IMR-90 (cell line): ENCODE results near the gene RHBDD1. TPM values are rescaled to one million over a fixed set of nuclear protein-coding genes. Genes with fewer than 3 reads are reported as not detected.

Experiments used
- ATAC-seq: fragments of 200-7000 bp; cut with Tn5 transposase; 2 replicates; pipeline ENCODE4 v1.9.1; 2020; ENCODE audit warnings: low read depth, mild to moderate bottlenecking, moderate library complexity
- BruUV-seq: library from RNA; stranded (reverse); fragments of 400-500 nt; replicated peaks from 2 replicates; lab custom pipeline; 2021; lab: Mats Ljungman, UMichigan
- CTCF ChIA-PET: fragments of 300-600 bp; formaldehyde crosslinking; extraction: SDS; loops from one replicate; lab custom pipeline; 2021; ENCODE audit warnings: antibody characterized with exemption; lab: Yijun Ruan, JAX
- POLR2A ChIA-PET: fragments of 300-600 bp; sonication (Branson Sonifier 250); formaldehyde crosslinking; loops from one replicate; lab custom pipeline; 2022; ENCODE audit warnings: antibody characterized with exemption; ENCODE audit not compliant: unreplicated experiment; lab: Charles Lee
- DNase-seq: peaks from one replicate; pipeline ENCODE4 v3.0.0; 2013
- H2AFZ ChIP-seq: replicated peaks from 2 replicates; pipeline ENCODE3; 2013; ENCODE audit warnings: low read length, mild to moderate bottlenecking; ENCODE audit not compliant: poor library complexity
- H2AK5ac ChIP-seq: 2 replicates; pipeline ENCODE4 v1.6.1; 2013; ENCODE audit warnings: low read depth, low read length, inconsistent platforms
- H2AK9ac ChIP-seq: replicated peaks from 2 replicates; pipeline ENCODE3; 2013; ENCODE audit warnings: mild to moderate bottlenecking, low read depth, low read length, moderate library complexity; ENCODE audit not compliant: poor library complexity
- H2BK120ac ChIP-seq: 2 replicates; pipeline ENCODE4 v1.6.1; 2013; ENCODE audit warnings: low read depth, low read length, inconsistent platforms
- H2BK15ac ChIP-seq: 3 replicates; pipeline ENCODE4 v1.6.1; 2013; ENCODE audit warnings: low read depth, low read length, inconsistent platforms
- H2BK20ac ChIP-seq: 2 replicates; pipeline ENCODE4 v1.6.1; 2013; ENCODE audit warnings: low read depth, mild to moderate bottlenecking, inconsistent platforms, low read length, moderate library complexity
- H2BK5ac ChIP-seq: 2 replicates; pipeline ENCODE4 v1.6.1; 2013; ENCODE audit warnings: mild to moderate bottlenecking, low read depth, low read length, inconsistent platforms; ENCODE audit not compliant: poor library complexity, severe bottlenecking
- H3K14ac ChIP-seq: replicated peaks from 2 replicates; pipeline ENCODE4 v1.6.1; 2013; ENCODE audit warnings: low read depth, low read length, inconsistent platforms
- H3K18ac ChIP-seq: 2 replicates; pipeline ENCODE4 v1.6.1; 2013; ENCODE audit warnings: low read depth, low read length, control low read depth
- H3K23ac ChIP-seq: 2 replicates; pipeline ENCODE4 v1.6.1; 2013; ENCODE audit warnings: low read depth, low read length, inconsistent platforms
- H3K27ac ChIP-seq: 2 replicates; pipeline ENCODE4 v1.5.1; 2013; ENCODE audit warnings: mild to moderate bottlenecking, control low read depth, low read length; ENCODE audit not compliant: insufficient read depth
- H3K27me3 ChIP-seq: 2 replicates; pipeline ENCODE4 v1.6.1; 2013; ENCODE audit warnings: low read length; ENCODE audit not compliant: control insufficient read depth, insufficient read depth
- H3K36me3 ChIP-seq: 2 replicates; pipeline ENCODE4 v1.6.1; 2013; ENCODE audit warnings: low read length, mixed read lengths; ENCODE audit not compliant: control insufficient read depth, insufficient read depth
- H3K4ac ChIP-seq: 2 replicates; pipeline ENCODE4 v1.6.1; 2013; ENCODE audit warnings: low read depth, low read length, inconsistent platforms
- H3K4me1 ChIP-seq: 2 replicates; pipeline ENCODE4 v1.6.1; 2013; ENCODE audit warnings: low read length, mixed read lengths; ENCODE audit not compliant: control insufficient read depth, insufficient read depth
- H3K4me2 ChIP-seq: 2 replicates; pipeline ENCODE4 v1.6.1; 2013; ENCODE audit warnings: low read depth, mild to moderate bottlenecking, control low read depth, low read length, moderate library complexity
- H3K4me3 ChIP-seq: 2 replicates; pipeline ENCODE4 v1.5.1; 2013; ENCODE audit warnings: low read depth, mild to moderate bottlenecking, control low read depth, low read length, moderate library complexity; ENCODE audit not compliant: insufficient read depth
- H3K56ac ChIP-seq: 2 replicates; pipeline ENCODE4 v1.6.1; 2013; ENCODE audit warnings: low read length, inconsistent platforms; ENCODE audit not compliant: insufficient read depth; ENCODE audit errors: extremely low read depth
- H3K79me1 ChIP-seq, 2 experiments: 2 replicates each; pipeline ENCODE4 v1.6.1; 2013; ENCODE audit warnings: low read length in 2 of 2, inconsistent platforms in 1 of 2, low read depth in 1 of 2
- H3K9ac ChIP-seq: 2 replicates; pipeline ENCODE4 v1.6.1; 2013; ENCODE audit warnings: low read depth, low read length, control low read depth
- H3K9me1 ChIP-seq: 2 replicates; pipeline ENCODE4 v1.6.1; 2013; ENCODE audit warnings: low read length, inconsistent platforms; ENCODE audit not compliant: insufficient read depth
- H3K9me3 ChIP-seq: 2 replicates; pipeline ENCODE4 v1.6.1; 2013; ENCODE audit warnings: low read length; ENCODE audit not compliant: control insufficient read depth, insufficient read depth
- H4K20me1 ChIP-seq: 2 replicates; pipeline ENCODE4 v1.6.1; 2013; ENCODE audit warnings: low read length, inconsistent platforms; ENCODE audit not compliant: insufficient read depth
- H4K5ac ChIP-seq: 2 replicates; pipeline ENCODE4 v1.6.1; 2013; ENCODE audit warnings: mild to moderate bottlenecking, low read depth, low read length, control low read depth
- H4K8ac ChIP-seq, 2 experiments: 2 replicates each; pipeline ENCODE4 v1.6.1; 2013; ENCODE audit warnings: low read depth in 2 of 2, low read length in 2 of 2, control low read depth in 1 of 2, inconsistent platforms in 1 of 2
- H4K91ac ChIP-seq: 2 replicates; pipeline ENCODE4 v1.6.1; 2013; ENCODE audit warnings: low read depth, low read length, inconsistent platforms; ENCODE audit not compliant: insufficient read depth
- BHLHE40 ChIP-seq: fragments of 150-350 bp; IDR thresholded peaks from 2 replicates; pipeline ENCODE4 v1.6.1; 2016; ENCODE audit warnings: mild to moderate bottlenecking, low read depth, low read length
- CTCF ChIP-seq: conservative IDR thresholded peaks from 2 replicates; pipeline ENCODE4 v1.5.1; 2012; ENCODE audit warnings: mild to moderate bottlenecking, low read depth, low read length, improper control_type of control experiment
- ELK1 ChIP-seq: fragments of 150-350 bp; IDR thresholded peaks from 2 replicates; pipeline ENCODE4 v1.6.1; 2016; ENCODE audit warnings: low read depth, mild to moderate bottlenecking, low read length, moderate library complexity, borderline replicate concordance
- MAFK ChIP-seq: IDR thresholded peaks from 2 replicates; pipeline ENCODE4 v1.6.1; 2012; ENCODE audit warnings: low read depth, low read length, improper control_type of control experiment
- RFX5 ChIP-seq: IDR thresholded peaks from 2 replicates; pipeline ENCODE4 v1.8.0; 2012; ENCODE audit warnings: low read depth, mild to moderate bottlenecking, low read length, moderate library complexity
- USF2 ChIP-seq: fragments of 150-350 bp; IDR thresholded peaks from 2 replicates; pipeline ENCODE4 v1.6.1; 2017; ENCODE audit warnings: mild to moderate bottlenecking, antibody characterized with exemption, low read length, low read depth
- WGBS, 2 experiments: methylation state at CpG; one replicate each; pipeline versions ENCODE4 v1.1.5 to v1.1.7; 2013; ENCODE audit warnings: missing lambda C conversion rate in 2 of 2; ENCODE audit not compliant: insufficient read length in 1 of 2; ENCODE audit errors: extremely low coverage in 2 of 2; 5-methylcytosine and 5-hydroxymethylcytosine counted together
- dilution Hi-C: fragments of 300-500 bp; cut with HindIII; formaldehyde crosslinking; loops from one replicate; pipeline ENCODE4 v1.14.3; 2018; ENCODE audit warnings: low sequenced_read_pairs; ENCODE audit not compliant: unreplicated experiment
- in situ Hi-C: fragments of 300-500 bp; cut with MboI; formaldehyde crosslinking; loops from 3 replicates; pipeline ENCODE4 v1.14.3; 2019; ENCODE audit warnings: low sequenced_read_pairs, inconsistent platforms, mixed read lengths
- intact Hi-C: fragments of 100-400 bp; cut with micrococcal nuclease; formaldehyde crosslinking; loops from 2 replicates; pipeline ENCODE4 v1.10.0; 2022
- polyA plus RNA-seq, 3 experiments: library from polyadenylated mRNA; depleted of rRNA; stranded (reverse); fragments of >200 nt; gene quantifications; 2 replicates each; pipeline ENCODE4 v1.2.3, GENCODE V29; 2012; ENCODE audit warnings: low replicate concordance in 1 of 3
- total RNA-seq: library from RNA; depleted of rRNA; stranded (reverse); fragments of >200 nt; gene quantifications from 2 replicates; pipeline ENCODE4 v1.2.3, GENCODE V29; 2012

Gene RHBDD1
- total and polyA plus RNA-seq, 2 of the 4 experiments (the other 2 are of a cell fraction), result 9.7 to 14.0 TPM

GRCh38 chr2:226978300-226978699 lies 142.4 kb downstream of the RHBDD1 start:
- Histone ChIP-seq H3K9me1 (no peaks in the 10 kb centered on the region), H3K4me3 (no peak overlapping the region), H2BK120ac (no peak overlapping the region), H3K4me1 (peaks cover 5% of the 10 kb centered on the region; the same call in 1 of the 2 replicates), H3K14ac (no peak overlapping the region), H2BK20ac (no peak overlapping the region), H3K9me3 (no peaks in the 10 kb centered on the region), H3K4me2 (no peak overlapping the region), H3K79me1 (peaks cover 0 to 4% of the 10 kb centered on the region in 2 experiments; a peak in 1 of 4 replicates), H2BK5ac (no peak overlapping the region), H3K9ac (no peak overlapping the region), H3K23ac (no peak overlapping the region; the same call in 1 of the 2 replicates), H2AK5ac (peak overlapping the region; percentile 2; the same call in 1 of the 2 replicates), H4K91ac (no peak overlapping the region), H3K27me3 (no peaks in the 10 kb centered on the region), H4K5ac (no peak overlapping the region), H2AK9ac (no peak overlapping the region), H2BK15ac (peak overlapping the region; percentile 34; the same call in 1 of the 3 replicates), H2AFZ (no peak overlapping the region), H3K18ac (no peak overlapping the region), H3K56ac (no peak overlapping the region), H4K8ac (no peak overlapping the region), H3K4ac (no peak overlapping the region), H3K36me3 (peaks cover 2% of the 10 kb centered on the region; the same call in 1 of the 2 replicates), H3K27ac (no peak overlapping the region), H4K20me1 (no peaks in the 10 kb centered on the region)
- 100% methylated on average over 4 of the region's 7 CpGs; no CpG with 5 or more reads in 1 of the 2 experiments for WGBS, 2 experiments
- dilution Hi-C loops, result no loop called here
- BruUV-seq, result no TSS peak
- in situ Hi-C loops, result loop anchor here (25.0 kb wide), 2 partner anchors 791 to 1116 kb away; no protein-coding TSS in a partner anchor
- intact Hi-C loops, result no loop called here
- ChIA-PET POLR2A (no interaction called here), CTCF (interaction anchor here (0.6 kb wide), 2 partner anchors 158 to 1219 kb away, joined by 3 to 4 read pairs; no protein-coding TSS in a partner anchor)
- ATAC-seq (no peak), DNase-seq (no peak)
- no peak for TF ChIP-seq BHLHE40
- TF ChIP-seq CTCF, result no peak
- TF ChIP-seq USF2, result no peak
- TF ChIP-seq RFX5, result no peak
- no peak for TF ChIP-seq ELK1
- TF ChIP-seq MAFK, result no peak
